K562 (cell line): ENCODE data around the gene CSF3. TPM values are rescaled to one million over a fixed set of nuclear protein-coding genes. Genes with fewer than 3 reads are reported as not detected.

Experiments used
- ATAC-seq: fragments of 200-7000 bp; cut with Tn5 transposase; 3 replicates; pipeline ENCODE4 v1.9.1; 2020; ENCODE audit warnings: moderate library complexity
- BruUV-seq: library from RNA; stranded (reverse); fragments of 400-500 nt; replicated peaks from 2 replicates; lab custom pipeline; 2021; lab: Mats Ljungman, UMichigan
- CTCF ChIA-PET: fragments of 300-600 bp; formaldehyde crosslinking; extraction: SDS; loops from one replicate; lab custom pipeline; 2021; ENCODE audit warnings: low intra/inter-chr PET ratio; lab: Yijun Ruan, JAX
- POLR2A ChIA-PET: fragments of 300-600, 350-650 bp; sonication (Branson Sonifier 250); formaldehyde crosslinking; extraction: SDS; loops from one replicate; lab custom pipeline; 2021; ENCODE audit warnings: antibody characterized with exemption, inconsistent platforms; lab: Yijun Ruan, JAX
- DNase-seq, 4 experiments: peaks; one replicate each; pipeline versions ENCODE4 v3.0.0 to v3.0.0-alpha.2; 2011 to 2018; ENCODE audit warnings: low spot score in 3 of 4, mixed read lengths in 3 of 4; ENCODE audit errors: extremely low read depth in 1 of 4
- FAIRE-seq: peaks from 2 replicates; lab custom pipeline; 2011; peaks lifted over from hg19 to GRCh38; lab: Jason Lieb, UNC
- H2AFZ ChIP-seq: 2 replicates; pipeline ENCODE4 v1.6.0; 2011; ENCODE audit warnings: low read depth, low read length, control low read depth, inconsistent platforms
- H3K27ac ChIP-seq: fragments of 200-600 bp; 3 replicates; pipeline ENCODE4 v1.8.0; 2011; ENCODE audit warnings: low read depth, mild to moderate bottlenecking, control low read depth, inconsistent platforms, low read length, moderate library complexity, mixed read lengths; ENCODE audit errors: extremely low read depth
- H3K27me3 ChIP-seq, 2 experiments: fragments of 300-600 bp in 1 of 2; 2 replicates in 1 of 2; 3 replicates in 1 of 2; pipeline versions ENCODE4 v1.6.0 to v1.8.0; 2011; ENCODE audit warnings: inconsistent platforms in 2 of 2, low read length in 2 of 2, mild to moderate bottlenecking in 1 of 2, mixed read lengths in 1 of 2, moderate library complexity in 1 of 2; ENCODE audit not compliant: control insufficient read depth in 2 of 2, insufficient read depth in 2 of 2
- H3K36me3 ChIP-seq: fragments of 300-600 bp; 3 replicates; pipeline ENCODE4 v1.8.0; 2011; ENCODE audit warnings: mild to moderate bottlenecking, low read length, inconsistent platforms; ENCODE audit not compliant: control insufficient read depth, insufficient read depth
- H3K4me1 ChIP-seq, 2 experiments: fragments of 200-600 bp in 1 of 2; replicated peaks in 1 of 2; 2 replicates in 1 of 2; 3 replicates in 1 of 2; pipeline versions ENCODE4 v1.5.1 to v1.8.0; 2011; ENCODE audit warnings: inconsistent platforms in 2 of 2, low read length in 2 of 2, mild to moderate bottlenecking in 1 of 2, mixed read lengths in 1 of 2, moderate library complexity in 1 of 2; ENCODE audit not compliant: control insufficient read depth in 2 of 2, insufficient read depth in 2 of 2
- H3K4me2 ChIP-seq: 2 replicates; pipeline ENCODE4 v1.6.1; 2011; ENCODE audit warnings: low read length, control low read depth, inconsistent platforms, mixed read lengths; ENCODE audit not compliant: insufficient read depth
- H3K4me3 ChIP-seq: fragments of 200-600 bp; sonication (generic), shearing (Covaris generic); 2 replicates; pipeline ENCODE4 v1.5.1; 2016; ENCODE audit warnings: control low read depth, inconsistent platforms
- H3K79me2 ChIP-seq: fragments of 200-600 bp; 3 replicates; pipeline ENCODE4 v1.8.0; 2011; ENCODE audit warnings: low read length, inconsistent platforms; ENCODE audit not compliant: control insufficient read depth, insufficient read depth
- H3K9ac ChIP-seq, 2 experiments: 2 replicates each; pipeline versions ENCODE4 v1.6.0 to v1.6.1; 2011; ENCODE audit warnings: low read depth in 2 of 2, low read length in 2 of 2, control low read depth in 1 of 2, inconsistent platforms in 1 of 2, mild to moderate bottlenecking in 1 of 2, mixed read lengths in 1 of 2; ENCODE audit not compliant: insufficient read depth in 1 of 2
- H3K9me1 ChIP-seq: one replicate; pipeline ENCODE4 v1.6.0; 2011; ENCODE audit warnings: inconsistent platforms, mild to moderate bottlenecking, low read length, moderate library complexity; ENCODE audit not compliant: control insufficient read depth, insufficient read depth
- H3K9me3 ChIP-seq: replicated peaks from 2 replicates; pipeline ENCODE4 v1.5.1; 2011; ENCODE audit warnings: low read depth, low read length, inconsistent platforms; ENCODE audit not compliant: control insufficient read depth, insufficient read depth
- H4K20me1 ChIP-seq: replicated peaks from 2 replicates; pipeline ENCODE4 v1.6.1; 2011; ENCODE audit warnings: low read length, inconsistent platforms, mixed read lengths; ENCODE audit not compliant: control insufficient read depth, insufficient read depth
- ATF4 ChIP-seq: fragments of 450-650 bp; formaldehyde crosslinking; IDR thresholded peaks from 2 replicates; pipeline ENCODE4 v1.4.0; 2022; ENCODE audit warnings: mild to moderate bottlenecking, moderate library complexity
- BRCA1 ChIP-seq, 2 experiments: fragments of 450-650 bp in 1 of 2; sonication (generic) in 1 of 2; formaldehyde crosslinking in 1 of 2; IDR thresholded peaks; 2 replicates each; pipeline versions ENCODE4 v1.5.0 to v1.6.1; 2017 to 2020; ENCODE audit warnings: mild to moderate bottlenecking in 1 of 2, missing genetic modification reagents in 1 of 2
- DNMT1 ChIP-seq: fragments of 450-650 bp; IDR thresholded peaks from 2 replicates; pipeline ENCODE4 v1.6.1; 2016; ENCODE audit warnings: antibody characterized with exemption, mild to moderate bottlenecking
- ETV6 ChIP-seq, 3 experiments: fragments of 150-350 bp in 1 of 3; sonication (generic) in 1 of 3; formaldehyde crosslinking in 1 of 3; IDR thresholded peaks; 2 replicates each; pipeline versions ENCODE4 v1.6.1 to v1.8.0; 2014 to 2022; ENCODE audit warnings: borderline replicate concordance in 2 of 3, low read depth in 2 of 3, antibody characterized with exemption in 1 of 3, low read length in 1 of 3, mild to moderate bottlenecking in 1 of 3, missing genetic modification reagents in 1 of 3
- GTF2B ChIP-seq: IDR thresholded peaks from 2 replicates; pipeline ENCODE4 v1.6.1; 2011; ENCODE audit not compliant: insufficient read length; ENCODE audit errors: extremely low read depth
- HMG20B ChIP-seq: fragments of 250-450 bp; sonication (Bioruptor Pico); IDR thresholded peaks from 2 replicates; pipeline ENCODE4 v1.5.0; 2021; ENCODE audit warnings: mild to moderate bottlenecking
- IRF9 ChIP-seq: fragments of 450-650 bp; IDR thresholded peaks from 2 replicates; pipeline ENCODE4 v1.6.1; 2016; ENCODE audit warnings: missing biosample characterization, missing genetic modification characterization
- JUN ChIP-seq, 2 experiments: sonication (generic) in 1 of 2; formaldehyde crosslinking in 1 of 2; IDR thresholded peaks; 2 replicates each; pipeline versions ENCODE4 v1.6.1 to v1.8.0; 2012 to 2022; ENCODE audit warnings: borderline replicate concordance in 2 of 2, mild to moderate bottlenecking in 2 of 2, improper control_type of control experiment in 1 of 2, low read depth in 1 of 2, low read length in 1 of 2, missing genetic modification reagents in 1 of 2
- NBN ChIP-seq: fragments of 450-650 bp; IDR thresholded peaks from 2 replicates; pipeline ENCODE4 v1.6.1; 2016; ENCODE audit warnings: low read depth, mild to moderate bottlenecking
- NFXL1 ChIP-seq: fragments of 450-650 bp; formaldehyde crosslinking; IDR thresholded peaks from 2 replicates; pipeline ENCODE4 v1.4.0; 2021; ENCODE audit warnings: mild to moderate bottlenecking
- NR0B1 ChIP-seq: fragments of 450-650 bp; IDR thresholded peaks from one replicate; pipeline ENCODE4 v1.6.1; 2018; ENCODE audit warnings: mild to moderate bottlenecking, moderate library complexity; ENCODE audit not compliant: partially characterized antibody
- RFX5 ChIP-seq: IDR thresholded peaks from 2 replicates; pipeline ENCODE4 v1.6.1; 2011; ENCODE audit warnings: low read depth, mild to moderate bottlenecking, improper control_type of control experiment, low read length
- THRB ChIP-seq: fragments of 450-650 bp; formaldehyde crosslinking; conservative IDR thresholded peaks from 2 replicates; pipeline ENCODE4 v1.4.0; 2022; ENCODE audit warnings: mild to moderate bottlenecking, missing genetic modification characterization
- ZNF263 ChIP-seq: sonication (generic); formaldehyde crosslinking; IDR thresholded peaks from 2 replicates; pipeline ENCODE4 v1.8.0; 2022; ENCODE audit warnings: mild to moderate bottlenecking, missing genetic modification reagents, borderline replicate concordance
- ZNF785 ChIP-seq: fragments of 250-450 bp; sonication (Bioruptor Pico); IDR thresholded peaks from 2 replicates; pipeline ENCODE4 v1.4.0; 2020; ENCODE audit warnings: mild to moderate bottlenecking
- WGBS: fragments of 100-300 bp; shearing (Covaris generic); methylation state at CpG from one replicate; pipeline ENCODE4 v1.1.6; 2016; ENCODE audit warnings: low coverage, mixed read lengths; ENCODE audit not compliant: insufficient coverage; ENCODE audit errors: missing lambda C conversion rate; 5-methylcytosine and 5-hydroxymethylcytosine counted together
- in situ Hi-C: fragments of 300-500 bp; cut with MboI; formaldehyde crosslinking; loops from 4 replicates; pipeline ENCODE4 v1.15.0; 2018; ENCODE audit warnings: inconsistent platforms, mixed read lengths
- intact Hi-C: fragments of 100-400 bp; cut with micrococcal nuclease; formaldehyde crosslinking; loops from 2 replicates; pipeline ENCODE4 v1.14.2; 2022
- polyA plus RNA-seq, 8 experiments: library from polyadenylated mRNA; depleted of rRNA in 4 of 8; stranded (reverse) in 5 of 8; unstranded in 3 of 8; fragments of >200 nt; fragmentation: Nextera tagmentation in 2 of 8; fragmentation: Illumina TruSeq in 1 of 8; extraction: Ambion mirVana in 2 of 8; extraction: Trizol in 1 of 8; gene quantifications; 2 replicates each; pipeline versions ENCODE4 v1.2.1 to v1.2.3, GENCODE V29; 2011 to 2014; ENCODE audit warnings: inconsistent platforms in 1 of 8, missing spikeins in 1 of 8
- total RNA-seq, 7 experiments: library from RNA; depleted of rRNA in 6 of 7; stranded (reverse); fragments of >200 nt in 6 of 7; fragmentation: Illumina TruSeq in 2 of 7; extraction: Trizol in 2 of 7; gene quantifications; 2 replicates each; pipeline versions ENCODE4 v1.2.1 to v1.2.3, GENCODE V29; 2011 to 2021; ENCODE audit warnings: low replicate concordance in 1 of 7
- TF ChIP-seq, protein P1 (sequence below): fragments of 250-450 bp; sonication (Bioruptor Pico); IDR thresholded peaks from 2 replicates; pipeline ENCODE4 v1.9.0; 2021; ENCODE audit warnings: mild to moderate bottlenecking

Gene CSF3
- total and polyA plus RNA-seq, 9 of the 15 experiments (the other 6 are each of a cell fraction or from before 2014, with no cell fraction given) = 0.19 TPM; not detected in 8

DNA sequence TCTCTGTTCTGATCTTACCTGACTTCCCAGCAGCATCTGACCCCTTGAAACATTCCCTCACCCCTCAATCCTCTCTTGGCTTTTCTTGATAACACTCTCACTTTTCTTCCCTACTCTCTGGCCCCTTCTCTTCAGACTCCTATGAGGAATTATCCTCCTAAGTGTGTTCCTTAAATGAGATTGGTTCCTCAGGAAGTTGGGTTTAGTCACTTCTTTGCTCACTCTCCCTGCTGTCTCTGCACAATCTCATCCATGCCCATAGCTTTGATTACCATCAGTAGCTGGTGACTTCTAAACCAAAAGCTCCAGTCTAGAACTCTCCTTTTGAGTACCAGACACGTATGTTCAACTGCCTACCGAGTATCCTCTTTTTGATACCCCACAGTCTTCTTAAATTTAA, 26.0 kb downstream of the CSF3 start:
- ATAC-seq (no peak), FAIRE-seq (no peak)

More for the DNA sequence above, 26.0 kb downstream of the CSF3 start:
- H3K9ac ChIP-seq = no peak overlapping the region
- no peak overlapping the region for H2AFZ ChIP-seq
- H3K9me3 ChIP-seq = no peaks in the 10 kb centered on the region
- no TSS peak for BruUV-seq
- in situ Hi-C loops = no loop called here
- H3K4me2 ChIP-seq = no peak overlapping the region
- H3K4me1 ChIP-seq = no peaks in the 10 kb centered on the region
- intact Hi-C loops = no loop called here
- 80% methylated on average over 2 of the region's 2 CpGs for WGBS
- no peaks in the 10 kb centered on the region for H3K27me3 ChIP-seq
- peaks cover 23% of the 10 kb centered on the region; the same call in 1 of the 3 replicates for H3K36me3 ChIP-seq
- H4K20me1 ChIP-seq = no peaks in the 10 kb centered on the region
- no peak overlapping the region for H3K4me3 ChIP-seq
- H3K79me2 ChIP-seq = no peaks in the 10 kb centered on the region
- H3K9me1 ChIP-seq = no peaks in the 10 kb centered on the region
- DNase-seq = no peak
- POLR2A ChIA-PET = interaction anchor here (1.7 kb wide), 1 partner anchor 13 kb away, joined by 5 read pairs; the partner anchor contains the start of gene MED24
- no peak for TF ChIP-seq HMG20B (CRISPR knock-in tag)
- TF ChIP-seq BRCA1 (IDR thresholded peaks at IDR 0.05) = no peak
- TF ChIP-seq BRCA1 (CRISPR knock-in tag; IDR thresholded peaks at IDR 0.05) = no peak
- TF ChIP-seq ETV6 (IDR thresholded peaks at IDR 0.05; ENCODE audit: borderline replicate concordance in 1 of 2, low read depth in 2 of 2, low read length in 1 of 2) = no peak
- TF ChIP-seq ETV6 (CRISPR knock-in tag; IDR thresholded peaks at IDR 0.05; ENCODE audit: borderline replicate concordance) = no peak
- TF ChIP-seq THRB = no peak
- TF ChIP-seq ATF4 (CRISPR knock-in tag) = no peak
- TF ChIP-seq, protein P1, sequence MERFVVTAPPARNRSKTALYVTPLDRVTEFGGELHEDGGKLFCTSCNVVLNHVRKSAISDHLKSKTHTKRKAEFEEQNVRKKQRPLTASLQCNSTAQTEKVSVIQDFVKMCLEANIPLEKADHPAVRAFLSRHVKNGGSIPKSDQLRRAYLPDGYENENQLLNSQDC = no peak
- TF ChIP-seq NR0B1 = no peak
- no peak for TF ChIP-seq ZNF785 (CRISPR knock-in tag)
- no peak for TF ChIP-seq DNMT1
- TF ChIP-seq NFXL1 (CRISPR knock-in tag) = no peak
- no peak for TF ChIP-seq GTF2B
- no peak for TF ChIP-seq RFX5
- no peak for TF ChIP-seq IRF9 (tag)
- no peak for TF ChIP-seq JUN (IDR thresholded peaks at IDR 0.05; ENCODE audit: borderline replicate concordance, low read depth, low read length)
- no peak for TF ChIP-seq JUN (CRISPR knock-in tag; IDR thresholded peaks at IDR 0.05; ENCODE audit: borderline replicate concordance)
- no peak for TF ChIP-seq ZNF263 (CRISPR knock-in tag)
- no peak for TF ChIP-seq NBN
- TF ChIP-seq, all 486 proteins: peak for 0
- CTCF ChIA-PET = no interaction called here
- H3K27ac ChIP-seq = no peak overlapping the region
